Activated CD8-positive, alpha-beta memory T cell treated with anti-CD3 and anti-CD28 coated beads, Interleukin-2, amount 10 ng/mL, durations not matched to agents 7 days and 5 days (primary cell): ENCODE measurements around the gene MDH2. TPM values are rescaled to one million over a fixed set of nuclear protein-coding genes. Genes with fewer than 3 reads are reported as not detected.
"Not testable (repeated sequence)": the region's sequence is repeated elsewhere in the genome, so short reads cannot be mapped to it uniquely, and the experiment has no call there.

Experiments
- ATAC-seq: fragments of 150-1000 bp; cut with Tn5 transposase; one replicate; pipeline ENCODE4 v1.10.0; 2021; ENCODE audit warnings: moderate library complexity
- CTCF ChIA-PET: fragments of 350-600 bp; sonication (Branson Sonifier 250); formaldehyde crosslinking; loops from one replicate; lab custom pipeline; 2021; ENCODE audit warnings: antibody characterized with exemption; lab: Charles Lee
- DNase-seq: peaks from one replicate; pipeline ENCODE4 v3.0.0-alpha.2; 2020
- H3K27ac Mint-ChIP-seq: one replicate; pipeline ENCODE4 v1.8.0; 2021; ENCODE audit warnings: mild to moderate bottlenecking, mixed read lengths
- H3K27me3 Mint-ChIP-seq: one replicate; pipeline ENCODE4 v1.8.0; 2021; ENCODE audit warnings: mixed read lengths
- H3K36me3 Mint-ChIP-seq: one replicate; pipeline ENCODE4 v1.8.0; 2021; ENCODE audit warnings: mild to moderate bottlenecking, mixed read lengths
- H3K4me1 Mint-ChIP-seq: one replicate; pipeline ENCODE4 v1.8.0; 2021; ENCODE audit warnings: mixed read lengths
- H3K4me3 Mint-ChIP-seq: one replicate; pipeline ENCODE4 v1.8.0; 2021; ENCODE audit warnings: mild to moderate bottlenecking, moderate library complexity, mixed read lengths
- H3K9me3 Mint-ChIP-seq: one replicate; pipeline ENCODE4 v1.8.0; 2022; ENCODE audit warnings: low read depth, mixed read lengths
- total RNA-seq, 2 experiments: library from RNA; stranded (reverse); gene quantifications; one replicate each; pipeline ENCODE4 v1.2.3, GENCODE V29; 2021

MDH2 gene
- 100 to 1,000 TPM; 186 to 230 TPM for total RNA-seq

- Mint-ChIP-seq H3K27me3 (no peaks in the 10 kb centered on the region), H3K9me3 (no peaks in the 10 kb centered on the region), H3K4me3 (peak within 1 kb of the TSS; percentile 99), H3K27ac (peak within 1 kb of the TSS; percentile 96), H3K4me1 (peaks cover 53% of the 10 kb centered on the region), H3K36me3 (peaks cover 30% of the 10 kb centered on the region)
- peak; percentile 96 for DNase-seq
- CTCF ChIA-PET: interaction anchor here (0.9 to 1.6 kb wide), 5 partner anchors 28 to 266 kb away, joined by 3 to 8 read pairs (median 3); no protein-coding TSS in a partner anchor
- ATAC-seq: peak; percentile 92
Observed at GRCh38 chr7:76047811-76048667, at the start of gene MDH2, which contains the start of gene STYXL1. Gene MDH2, plus strand, starts transcription at chr7:76048106. Its CDS starts 55 bp downstream, at chr7:76048161. Gene STYXL1, minus strand, starts transcription at chr7:76048000. Its CDS starts 17,477 bp downstream, at chr7:76030523.

DNA sequence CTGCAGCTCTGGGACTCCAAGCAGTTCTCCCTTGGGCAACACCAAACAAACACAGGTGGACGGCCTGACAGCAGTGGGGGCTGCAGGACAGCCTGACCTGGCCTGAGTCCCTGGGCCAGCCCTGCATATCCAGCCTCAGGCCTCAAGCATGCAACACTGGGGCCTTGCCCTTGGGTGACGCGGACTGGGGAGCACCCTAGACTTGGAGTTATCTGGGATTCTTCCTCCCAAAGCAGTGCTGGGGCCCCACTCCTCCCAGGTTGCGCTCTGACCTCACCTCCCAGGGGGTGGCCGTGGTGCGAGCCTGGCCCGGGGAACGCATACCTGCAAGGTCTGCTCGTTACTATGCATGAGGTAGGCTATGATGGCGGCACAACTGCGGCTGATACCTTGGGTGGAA, 47.3 kb upstream of the MDH2 start:
- CTCF ChIA-PET: no interaction called here
- no peaks in the 10 kb centered on the region for H3K27me3 Mint-ChIP-seq
- H3K4me3 Mint-ChIP-seq: no peak overlapping the region
- no peaks in the 10 kb centered on the region for H3K9me3 Mint-ChIP-seq
- ATAC-seq: no peak
- peaks cover 19% of the 10 kb centered on the region for H3K4me1 Mint-ChIP-seq
- peaks cover 37% of the 10 kb centered on the region for H3K36me3 Mint-ChIP-seq
- no peak overlapping the region for H3K27ac Mint-ChIP-seq
- no peak for DNase-seq

DNA sequence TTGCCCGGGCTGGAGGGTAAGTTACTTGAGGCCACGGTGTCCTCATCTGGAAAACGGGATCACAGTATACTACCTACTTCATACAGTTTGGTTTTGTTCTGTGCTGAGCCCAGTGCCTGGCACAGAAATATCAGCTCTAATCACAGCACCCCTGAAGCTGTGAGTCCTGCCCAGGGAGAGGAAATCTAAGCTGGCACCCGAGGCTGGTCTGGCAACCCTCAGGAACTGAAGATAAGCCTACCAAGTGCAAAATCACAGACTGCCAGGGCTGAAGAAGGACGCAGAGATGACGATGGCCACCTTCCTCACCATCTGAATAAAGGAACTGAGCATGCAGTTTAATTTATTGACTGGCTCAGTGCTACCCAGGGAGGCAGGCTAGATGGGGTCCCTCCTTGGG, 45.8 kb upstream of the MDH2 start:
- DNase-seq: no peak
- Mint-ChIP-seq H3K9me3 (no peaks in the 10 kb centered on the region), H3K36me3 (peaks cover 35% of the 10 kb centered on the region), H3K4me3 (no peak overlapping the region), H3K27ac (no peak overlapping the region), H3K27me3 (no peaks in the 10 kb centered on the region), H3K4me1 (peaks cover 13% of the 10 kb centered on the region)
- CTCF ChIA-PET: no interaction called here
- no peak for ATAC-seq

- no peaks in the 10 kb centered on the region for H3K9me3 Mint-ChIP-seq
- no peak overlapping the region for H3K4me3 Mint-ChIP-seq
- H3K4me1 Mint-ChIP-seq: peaks cover 10% of the 10 kb centered on the region
- no peak for ATAC-seq
- H3K27ac Mint-ChIP-seq: no peak overlapping the region
- DNase-seq: no peak
- CTCF ChIA-PET: interaction anchor here (0.6 to 2.2 kb wide), 2 partner anchors 18 to 142 kb away, joined by 3 to 6 read pairs; no protein-coding TSS in a partner anchor
- no peaks in the 10 kb centered on the region for H3K27me3 Mint-ChIP-seq
- peaks cover 34% of the 10 kb centered on the region for H3K36me3 Mint-ChIP-seq
Observed at GRCh38 chr7:76002822-76003221, 45.1 kb upstream of the MDH2 start.

DNA sequence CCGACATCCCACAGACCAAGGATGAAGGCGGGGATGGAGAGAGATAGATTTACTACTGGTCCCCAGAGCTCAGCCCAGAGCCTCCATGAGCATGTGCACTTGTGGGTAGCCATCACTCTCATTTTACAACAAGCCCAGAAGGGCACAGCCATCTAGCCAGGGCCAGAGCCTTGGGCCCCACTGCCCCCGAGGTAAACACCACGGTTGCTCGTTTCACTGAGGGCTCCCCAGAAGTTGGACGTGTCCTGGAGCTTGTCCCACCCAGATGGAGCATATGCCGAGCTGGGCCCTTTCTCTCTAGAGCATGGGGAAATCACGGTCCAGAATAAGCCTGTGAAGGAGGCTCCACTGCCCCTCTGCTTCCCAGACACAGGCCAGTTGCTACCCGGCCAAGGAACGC, 44.6 kb upstream of the MDH2 start:
- Mint-ChIP-seq H3K27me3 (no peaks in the 10 kb centered on the region), H3K4me3 (no peak overlapping the region), H3K9me3 (no peaks in the 10 kb centered on the region), H3K4me1 (peaks cover 12% of the 10 kb centered on the region), H3K36me3 (peaks cover 35% of the 10 kb centered on the region), H3K27ac (no peak overlapping the region)
- CTCF ChIA-PET: interaction anchor here (0.6 to 2.2 kb wide), 3 partner anchors 10 to 143 kb away, joined by 3 to 6 read pairs (median 3); no protein-coding TSS in a partner anchor
- no peak for DNase-seq
- no peak for ATAC-seq

- CTCF ChIA-PET: interaction anchor here (2.2 kb wide), 1 partner anchor 15 kb away, joined by 6 read pairs; no protein-coding TSS in a partner anchor
- H3K9me3 Mint-ChIP-seq: not testable (repeated sequence)
Observed at GRCh38 chr7:76005004-76005403, 42.9 kb upstream of the MDH2 start.

DNA sequence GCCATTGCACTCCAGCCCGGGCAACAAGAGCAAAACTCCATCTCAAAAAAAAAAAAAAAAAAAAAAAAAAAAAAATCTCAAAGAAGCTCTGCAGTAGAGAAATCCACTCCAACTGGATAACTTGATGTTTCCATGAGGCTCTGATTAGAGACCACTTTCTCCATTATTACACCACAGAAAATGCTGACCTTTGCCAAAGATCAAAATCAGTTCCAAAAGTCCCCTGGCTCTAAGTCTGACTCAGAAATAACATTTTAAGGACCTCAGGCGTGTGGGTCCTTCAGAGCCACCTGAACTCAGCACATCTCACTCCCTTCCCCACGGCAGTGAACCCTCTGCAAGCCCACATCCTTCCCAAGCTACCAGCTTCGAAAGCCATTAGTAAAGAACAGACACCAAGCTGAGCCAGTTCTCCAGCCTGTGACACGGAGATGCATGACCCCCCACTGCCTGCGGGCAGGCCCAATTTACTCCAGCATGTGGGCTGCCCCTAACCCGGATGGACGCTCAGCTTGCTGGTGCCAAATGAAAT, 39.7 kb upstream of the MDH2 start:
- Mint-ChIP-seq H3K36me3 (peaks cover 31% of the 10 kb centered on the region), H3K4me1 (peaks cover 25% of the 10 kb centered on the region), H3K27me3 (no peaks in the 10 kb centered on the region), H3K27ac (peak overlapping the region; percentile 66), H3K4me3 (peak overlapping the region; percentile 38), H3K9me3 (no peaks in the 10 kb centered on the region)
- ATAC-seq (peak; percentile 68), DNase-seq (peak; percentile 71)
- CTCF ChIA-PET: interaction anchor here (0.7 to 3.2 kb wide), 3 partner anchors 11 to 41 kb away, joined by 3 to 15 read pairs (median 5); no protein-coding TSS in a partner anchor

More at GRCh38 chr7:76005004-76005403, 42.9 kb upstream of the MDH2 start:
- H3K27me3 Mint-ChIP-seq, ATAC-seq, H3K4me3 Mint-ChIP-seq, DNase-seq, H3K27ac Mint-ChIP-seq: not testable (repeated sequence)
- Mint-ChIP-seq H3K4me1 (peaks cover 22% of the 10 kb centered on the region), H3K36me3 (peaks cover 27% of the 10 kb centered on the region)

- CTCF ChIA-PET: interaction anchor here (0.7 to 3.2 kb wide), 3 partner anchors 10 to 143 kb away, joined by 4 to 16 read pairs (median 15); no protein-coding TSS in a partner anchor
- H3K27ac Mint-ChIP-seq: peak overlapping the region; percentile 75
- no peaks in the 10 kb centered on the region for H3K9me3 Mint-ChIP-seq
- peaks cover 29% of the 10 kb centered on the region for H3K36me3 Mint-ChIP-seq
- no peak overlapping the region for H3K4me3 Mint-ChIP-seq
- H3K27me3 Mint-ChIP-seq: no peaks in the 10 kb centered on the region
- ATAC-seq: no peak
- peaks cover 25% of the 10 kb centered on the region for H3K4me1 Mint-ChIP-seq
- DNase-seq: no peak
Observed at GRCh38 chr7:76009672-76010600, 38.0 kb upstream of the MDH2 start.

DNA sequence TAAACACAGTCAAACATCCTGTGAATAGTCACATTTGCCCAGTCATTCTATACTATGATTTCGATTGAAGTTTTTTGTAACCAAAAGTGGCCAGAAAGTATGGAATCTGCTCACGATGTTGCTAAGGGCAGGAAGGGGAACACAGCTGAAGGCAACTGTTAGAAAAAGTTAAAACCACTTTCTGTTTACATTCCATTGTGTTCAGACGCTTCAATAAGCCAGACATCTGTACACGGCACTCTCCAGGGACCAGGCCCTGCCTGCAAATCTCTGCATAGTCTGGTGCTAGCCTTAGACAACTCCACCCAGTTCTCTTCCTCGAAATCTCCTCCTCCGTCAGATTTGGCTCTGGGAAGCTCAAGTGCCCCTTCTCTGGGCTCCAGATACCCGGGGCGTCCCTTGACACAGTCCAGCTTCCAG, 36.5 kb upstream of the MDH2 start:
- Mint-ChIP-seq H3K36me3 (peaks cover 30% of the 10 kb centered on the region), H3K27ac (no peak overlapping the region), H3K27me3 (no peaks in the 10 kb centered on the region), H3K4me3 (no peak overlapping the region), H3K9me3 (no peaks in the 10 kb centered on the region), H3K4me1 (peaks cover 25% of the 10 kb centered on the region)
- DNase-seq (no peak), ATAC-seq (no peak)
- CTCF ChIA-PET: interaction anchor here (0.5 to 1.9 kb wide), 4 partner anchors 8 to 158 kb away, joined by 3 to 16 read pairs (median 3); no protein-coding TSS in a partner anchor

GRCh38 chr7:76016191-76016947, 31.5 kb upstream of the MDH2 start:
- no peak for ATAC-seq
- no peak overlapping the region for H3K4me3 Mint-ChIP-seq
- H3K36me3 Mint-ChIP-seq: peaks cover 35% of the 10 kb centered on the region

DNA sequence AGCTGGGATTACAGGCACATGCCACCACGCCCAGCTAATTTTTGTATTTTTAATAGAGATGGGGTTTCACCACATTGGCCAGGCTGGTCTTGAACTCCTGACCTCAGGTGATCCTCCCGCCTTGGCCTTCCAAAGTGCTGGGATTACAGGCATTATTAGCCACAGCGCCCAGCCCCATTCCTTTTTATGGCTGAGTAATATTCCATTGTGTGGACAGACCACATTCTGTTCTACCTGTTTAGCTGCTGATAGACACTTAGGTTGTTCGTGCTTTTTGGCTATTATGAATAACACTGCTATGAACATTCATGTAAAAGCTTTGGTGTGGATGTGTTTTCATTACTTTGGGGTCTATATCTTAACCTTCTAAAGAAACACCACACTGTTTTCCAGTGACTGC, 29.4 kb upstream of the MDH2 start:
- H3K36me3 Mint-ChIP-seq: peaks cover 33% of the 10 kb centered on the region
- CTCF ChIA-PET: interaction anchor here (2.3 to 5.4 kb wide), 5 partner anchors 12 to 153 kb away, joined by 8 to 75 read pairs (median 23); partner anchors contain the start of genes POR and RHBDD2
- ATAC-seq, H3K4me3 Mint-ChIP-seq, H3K27ac Mint-ChIP-seq, DNase-seq, H3K9me3 Mint-ChIP-seq, H3K27me3 Mint-ChIP-seq: not testable (repeated sequence)
- peaks cover 21% of the 10 kb centered on the region for H3K4me1 Mint-ChIP-seq

More at GRCh38 chr7:76016191-76016947, 31.5 kb upstream of the MDH2 start:
- CTCF ChIA-PET: no interaction called here
- Mint-ChIP-seq H3K4me1 (peaks cover 18% of the 10 kb centered on the region), H3K27ac (no peak overlapping the region), H3K27me3 (no peaks in the 10 kb centered on the region), H3K9me3 (no peaks in the 10 kb centered on the region)
- DNase-seq: no peak
